Cardiac fibroblast (primary cell): ENCODE data around the gene IFT57.
A peak's percentile ranks its signal among the peaks of the same experiment; 100 is the strongest.

Source experiments
- DNase-seq, 2 donors: peaks; one replicate each; pipeline versions ENCODE4 v3.0.0 to v3.0.0-alpha.2; 2010; ENCODE audit warnings: low read depth in 2 of 2
- H3K4me3 ChIP-seq, 2 donors: replicated peaks in 1 of 2; 1 replicate in 1 of 2; 2 replicates in 1 of 2; pipeline ENCODE4 v1.5.1; 2011; ENCODE audit warnings: low read depth in 2 of 2, low read length in 2 of 2, mild to moderate bottlenecking in 2 of 2, moderate library complexity in 1 of 2
- TF ChIP-seq, protein P1 (sequence below): IDR thresholded peaks from one replicate; pipeline ENCODE4 v1.5.1; 2011; ENCODE audit warnings: low read depth, mild to moderate bottlenecking, low read length, inconsistent platforms

IFT57 gene

DNA sequence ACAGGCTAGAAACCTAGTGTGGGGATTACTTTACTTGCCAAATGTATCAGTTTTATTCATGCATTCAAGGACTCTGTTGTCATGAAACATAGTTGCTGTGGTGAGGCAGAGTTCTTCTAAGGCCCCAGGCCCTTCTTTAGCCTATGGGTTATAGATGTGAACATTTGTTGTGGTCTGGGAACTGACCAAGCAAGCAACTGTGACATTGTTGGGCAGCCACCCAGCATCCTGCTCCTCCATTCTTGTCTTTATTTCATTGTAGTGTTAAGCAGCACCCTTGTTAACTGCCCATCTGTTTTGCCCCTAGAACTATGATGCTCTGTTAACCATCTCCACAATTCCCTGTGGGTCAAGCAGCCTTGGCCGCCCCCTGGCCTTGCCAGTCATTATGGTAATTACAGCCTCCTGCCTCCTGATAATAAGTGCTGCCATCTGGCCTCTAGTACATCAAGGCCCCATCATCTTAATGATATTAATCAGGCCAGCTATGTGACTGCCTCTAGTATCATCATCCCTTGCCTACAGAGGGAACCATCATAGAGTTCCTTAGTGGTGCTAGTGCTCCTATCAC, 12.2 kb upstream of the IFT57 start:
- TF ChIP-seq, protein P1, sequence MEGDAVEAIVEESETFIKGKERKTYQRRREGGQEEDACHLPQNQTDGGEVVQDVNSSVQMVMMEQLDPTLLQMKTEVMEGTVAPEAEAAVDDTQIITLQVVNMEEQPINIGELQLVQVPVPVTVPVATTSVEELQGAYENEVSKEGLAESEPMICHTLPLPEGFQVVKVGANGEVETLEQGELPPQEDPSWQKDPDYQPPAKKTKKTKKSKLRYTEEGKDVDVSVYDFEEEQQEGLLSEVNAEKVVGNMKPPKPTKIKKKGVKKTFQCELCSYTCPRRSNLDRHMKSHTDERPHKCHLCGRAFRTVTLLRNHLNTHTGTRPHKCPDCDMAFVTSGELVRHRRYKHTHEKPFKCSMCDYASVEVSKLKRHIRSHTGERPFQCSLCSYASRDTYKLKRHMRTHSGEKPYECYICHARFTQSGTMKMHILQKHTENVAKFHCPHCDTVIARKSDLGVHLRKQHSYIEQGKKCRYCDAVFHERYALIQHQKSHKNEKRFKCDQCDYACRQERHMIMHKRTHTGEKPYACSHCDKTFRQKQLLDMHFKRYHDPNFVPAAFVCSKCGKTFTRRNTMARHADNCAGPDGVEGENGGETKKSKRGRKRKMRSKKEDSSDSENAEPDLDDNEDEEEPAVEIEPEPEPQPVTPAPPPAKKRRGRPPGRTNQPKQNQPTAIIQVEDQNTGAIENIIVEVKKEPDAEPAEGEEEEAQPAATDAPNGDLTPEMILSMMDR: no peak
- no peak for DNase-seq
- H3K4me3 ChIP-seq: no peak overlapping the region

DNA sequence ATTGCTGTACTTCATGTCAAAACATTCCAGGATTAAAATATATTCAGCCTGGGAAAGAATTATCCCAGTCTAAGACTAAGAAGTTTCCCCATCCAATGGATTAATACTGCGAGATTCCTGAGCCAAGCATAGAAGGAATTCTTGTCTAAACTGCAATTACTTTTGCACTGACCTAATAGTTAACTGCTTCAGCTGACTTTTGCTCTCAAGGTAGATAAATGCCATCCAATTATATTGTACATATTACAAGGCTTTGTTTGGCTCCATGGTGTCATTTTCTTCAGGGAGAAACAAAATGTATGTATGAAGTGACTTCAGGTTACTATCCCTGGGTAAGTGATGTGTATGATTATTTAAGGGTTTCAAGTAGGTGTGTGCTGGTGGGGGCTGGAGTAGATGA, 6.1 kb upstream of the IFT57 start:
- TF ChIP-seq, protein P1: no peak
- H3K4me3 ChIP-seq: no peak overlapping the region
- DNase-seq: no peak

DNA sequence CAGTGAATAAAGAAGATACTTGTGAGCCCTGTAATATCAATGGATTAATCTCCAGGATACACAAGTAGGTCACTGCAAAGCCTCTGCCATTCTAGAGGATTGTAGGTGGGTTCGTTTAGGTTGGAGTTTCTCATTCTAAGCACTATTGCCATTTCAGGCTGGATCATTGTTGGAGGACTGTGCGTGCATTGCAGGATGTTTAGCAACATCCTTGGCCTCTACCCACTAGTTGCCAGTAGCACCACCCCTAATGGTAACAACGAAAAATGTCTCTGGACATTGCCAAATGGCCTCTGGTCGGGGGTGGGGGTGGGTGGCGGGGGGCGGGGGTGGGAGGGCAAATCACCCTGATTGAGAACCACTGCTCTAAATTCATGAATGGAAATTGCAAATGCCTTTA, 4.9 kb upstream of the IFT57 start:
- TF ChIP-seq, protein P1: no peak
- H3K4me3 ChIP-seq: no peak overlapping the region
- no peak for DNase-seq

DNA sequence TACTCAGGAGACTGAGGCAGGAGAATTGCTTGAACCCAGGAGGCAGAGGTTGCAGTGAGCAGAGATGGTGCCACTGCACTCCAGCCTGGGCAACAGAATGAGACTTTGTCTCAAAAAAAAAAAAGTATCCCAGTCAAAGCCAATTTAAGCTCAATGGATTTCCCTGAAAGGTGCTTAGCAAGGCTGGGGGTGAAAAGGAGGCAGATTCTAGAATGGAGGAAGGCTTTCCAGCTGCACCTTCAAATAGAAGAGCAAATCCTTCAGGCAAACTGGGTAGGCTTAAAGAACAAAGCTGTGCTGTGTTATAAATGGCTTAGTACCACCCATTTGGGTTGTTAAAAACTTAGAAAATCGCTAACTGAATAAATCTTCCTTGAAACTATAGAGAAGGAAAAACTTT, 3.0 kb upstream of the IFT57 start:
- no peak for DNase-seq
- no peak overlapping the region for H3K4me3 ChIP-seq
- TF ChIP-seq, protein P1: no peak

DNA sequence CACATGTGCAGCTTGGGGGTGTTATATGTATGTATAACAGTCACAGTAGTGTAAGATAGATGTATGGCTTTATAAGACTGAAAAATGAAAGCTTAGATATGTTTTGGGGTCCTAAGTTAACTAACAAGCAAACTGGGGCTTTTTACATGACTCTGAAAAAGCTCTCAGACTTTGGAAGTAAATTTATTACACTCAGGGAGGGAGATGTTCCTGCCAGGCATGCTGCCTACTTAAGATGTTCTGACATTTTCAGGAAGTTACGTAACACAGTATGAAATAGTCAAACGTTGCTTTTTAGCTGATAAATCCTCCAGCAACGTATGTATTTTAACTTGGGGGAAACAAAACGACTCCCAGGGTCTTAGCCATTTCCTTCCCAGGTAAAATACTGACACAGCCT, 1.7 kb upstream of the IFT57 start:
- TF ChIP-seq, protein P1: no peak
- no peak overlapping the region for H3K4me3 ChIP-seq
- peak; percentile 65 to 76 for DNase-seq

DNA sequence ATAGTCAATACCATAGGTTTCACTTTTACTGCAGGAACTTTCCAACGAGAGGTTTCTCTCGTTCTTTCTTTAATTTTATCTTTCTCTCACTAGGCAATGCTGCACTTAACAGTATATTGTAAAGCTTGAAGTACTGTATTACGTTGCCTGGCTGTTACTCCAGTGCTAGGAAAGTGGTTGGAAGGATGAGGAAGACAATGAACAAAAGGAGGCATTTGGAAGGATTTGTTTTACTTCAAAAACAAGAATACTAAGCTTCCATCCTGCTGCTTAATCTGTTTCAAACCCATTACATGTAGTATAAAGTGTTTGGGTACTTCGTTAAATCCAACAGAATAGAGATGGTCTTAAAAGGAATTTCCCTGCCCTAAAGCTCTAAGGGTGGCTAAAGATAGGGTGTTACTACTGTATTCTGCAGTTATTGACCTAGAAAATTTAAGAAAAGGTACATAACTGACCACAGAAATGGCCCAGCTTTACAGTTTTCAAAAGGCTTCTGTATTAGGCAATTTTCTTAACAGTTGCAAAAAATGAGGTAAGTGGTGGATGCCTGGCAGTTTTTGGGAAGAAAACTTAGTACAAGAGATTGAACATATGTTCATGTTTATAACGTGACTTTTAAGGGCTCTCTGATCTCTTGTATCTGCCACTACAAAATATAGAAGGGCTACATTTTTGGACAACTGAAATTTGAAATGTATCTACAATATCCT, 785 bp upstream of the IFT57 start:
- peak in 1 of 2 donors; percentile 23 for DNase-seq
- TF ChIP-seq, protein P1: no peak
- peak overlapping the region; percentile 72 to 89 for H3K4me3 ChIP-seq
